Measurements from ENCODE around the gene ALDH1L1.

DNA sequence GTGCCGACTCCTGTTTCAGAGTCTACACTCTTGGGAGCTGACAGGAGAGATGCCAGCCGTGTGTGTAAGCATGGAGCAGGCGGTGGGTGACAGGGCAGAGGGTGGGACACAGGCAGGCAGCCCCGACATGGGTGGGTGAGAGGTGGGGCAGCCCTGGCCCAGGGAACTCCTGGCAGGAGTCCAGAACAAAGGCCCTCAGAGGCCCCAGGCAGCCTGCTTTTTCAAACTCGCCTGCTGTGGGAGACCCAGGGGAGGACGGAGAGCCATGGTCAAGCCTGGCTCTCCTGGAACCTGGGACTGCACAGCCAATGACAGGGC is 67.2 kb downstream of the ALDH1L1 start:
- TF ChIP-seq POLR2A (IDR thresholded peaks at IDR 0.05; ENCODE audit: low read depth, low read length) (no peak), POLR2AphosphoS5 (IDR thresholded peaks at IDR 0.05; ENCODE audit: low read depth, low read length) (no peak)
